SK-N-SH treated with all-trans-retinoic acid at 6 μM for 48 hours (cell line): ENCODE results near the gene VGF.

Experiments
- ARNTL ChIP-seq: fragments of 450-650 bp; formaldehyde crosslinking; IDR thresholded peaks from 2 replicates; pipeline ENCODE4 v1.5.0; 2020; ENCODE audit warnings: low read depth, mild to moderate bottlenecking, moderate library complexity, borderline replicate concordance
- CSDC2 ChIP-seq: fragments of 250-450 bp; sonication (Bioruptor Pico); IDR thresholded peaks from 2 replicates; pipeline ENCODE4 v1.5.0; 2020; ENCODE audit warnings: mild to moderate bottlenecking, moderate library complexity
- CSRNP3 ChIP-seq: fragments of 250-450 bp; sonication (Bioruptor Pico); IDR thresholded peaks from 2 replicates; pipeline ENCODE4 v1.5.1; 2021; ENCODE audit warnings: mild to moderate bottlenecking, moderate library complexity
- GLIS3 ChIP-seq: fragments of 250-450 bp; sonication (Bioruptor Pico); IDR thresholded peaks from 2 replicates; pipeline ENCODE4 v1.5.0; 2020; ENCODE audit warnings: mild to moderate bottlenecking, moderate library complexity
- TOX ChIP-seq: fragments of 250-450 bp; sonication (Bioruptor Pico); IDR thresholded peaks from 2 replicates; pipeline ENCODE4 v1.8.0; 2021; ENCODE audit warnings: mild to moderate bottlenecking, moderate library complexity, borderline replicate concordance
- TSHZ2 ChIP-seq: fragments of 250-450 bp; sonication (Bioruptor Pico); IDR thresholded peaks from 2 replicates; pipeline ENCODE4 v1.5.0; 2020; ENCODE audit warnings: mild to moderate bottlenecking, moderate library complexity
- TF ChIP-seq, protein P1 (sequence below): fragments of 250-450 bp; sonication (Bioruptor Pico); IDR thresholded peaks from 2 replicates; pipeline ENCODE4 v1.8.0; 2020; ENCODE audit warnings: mild to moderate bottlenecking, moderate library complexity, borderline replicate concordance
- TF ChIP-seq, protein P2 (sequence below): fragments of 250-450 bp; sonication (Bioruptor Pico); IDR thresholded peaks from 2 replicates; pipeline ENCODE4 v1.8.0; 2021; ENCODE audit warnings: low read depth, mild to moderate bottlenecking, moderate library complexity, borderline replicate concordance

GRCh38 chr7:101123703-101124068 lies 41.7 kb downstream of the VGF start:
- TF ChIP-seq GLIS3 (CRISPR knock-in tag) (no peak), ARNTL (CRISPR knock-in tag) (no peak), CSDC2 (no peak), TOX (CRISPR knock-in tag) (no peak), CSRNP3 (CRISPR knock-in tag) (no peak), TSHZ2 (no peak)
- TF ChIP-seq, protein P1, sequence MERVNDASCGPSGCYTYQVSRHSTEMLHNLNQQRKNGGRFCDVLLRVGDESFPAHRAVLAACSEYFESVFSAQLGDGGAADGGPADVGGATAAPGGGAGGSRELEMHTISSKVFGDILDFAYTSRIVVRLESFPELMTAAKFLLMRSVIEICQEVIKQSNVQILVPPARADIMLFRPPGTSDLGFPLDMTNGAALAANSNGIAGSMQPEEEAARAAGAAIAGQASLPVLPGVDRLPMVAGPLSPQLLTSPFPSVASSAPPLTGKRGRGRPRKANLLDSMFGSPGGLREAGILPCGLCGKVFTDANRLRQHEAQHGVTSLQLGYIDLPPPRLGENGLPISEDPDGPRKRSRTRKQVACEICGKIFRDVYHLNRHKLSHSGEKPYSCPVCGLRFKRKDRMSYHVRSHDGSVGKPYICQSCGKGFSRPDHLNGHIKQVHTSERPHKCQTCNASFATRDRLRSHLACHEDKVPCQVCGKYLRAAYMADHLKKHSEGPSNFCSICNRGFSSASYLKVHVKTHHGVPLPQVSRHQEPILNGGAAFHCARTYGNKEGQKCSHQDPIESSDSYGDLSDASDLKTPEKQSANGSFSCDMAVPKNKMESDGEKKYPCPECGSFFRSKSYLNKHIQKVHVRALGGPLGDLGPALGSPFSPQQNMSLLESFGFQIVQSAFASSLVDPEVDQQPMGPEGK (CRISPR knock-in tag), result no peak
- TF ChIP-seq, protein P2, sequence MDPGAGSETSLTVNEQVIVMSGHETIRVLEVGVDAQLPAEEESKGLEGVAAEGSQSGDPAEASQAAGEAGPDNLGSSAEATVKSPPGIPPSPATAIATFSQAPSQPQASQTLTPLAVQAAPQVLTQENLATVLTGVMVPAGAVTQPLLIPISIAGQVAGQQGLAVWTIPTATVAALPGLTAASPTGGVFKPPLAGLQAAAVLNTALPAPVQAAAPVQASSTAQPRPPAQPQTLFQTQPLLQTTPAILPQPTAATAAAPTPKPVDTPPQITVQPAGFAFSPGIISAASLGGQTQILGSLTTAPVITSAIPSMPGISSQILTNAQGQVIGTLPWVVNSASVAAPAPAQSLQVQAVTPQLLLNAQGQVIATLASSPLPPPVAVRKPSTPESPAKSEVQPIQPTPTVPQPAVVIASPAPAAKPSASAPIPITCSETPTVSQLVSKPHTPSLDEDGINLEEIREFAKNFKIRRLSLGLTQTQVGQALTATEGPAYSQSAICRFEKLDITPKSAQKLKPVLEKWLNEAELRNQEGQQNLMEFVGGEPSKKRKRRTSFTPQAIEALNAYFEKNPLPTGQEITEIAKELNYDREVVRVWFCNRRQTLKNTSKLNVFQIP (CRISPR knock-in tag), result no peak
